ENCODE results near the gene KCNK17. TPM values are rescaled to one million over a fixed set of nuclear protein-coding genes. Genes with fewer than 3 reads are reported as not detected.
"Not testable (repeated sequence)": the region's sequence is repeated elsewhere in the genome, so short reads cannot be mapped to it uniquely, and the experiment has no call there.

Gene KCNK17
- total RNA-seq, 2 experiments from 2014 or later = not detected

- peaks cover 12% of the 10 kb centered on the region for H3K27me3 Mint-ChIP-seq
- H3K9me3 Mint-ChIP-seq; H3K27ac Mint-ChIP-seq; POLR2A ChIA-PET; DNase-seq; H3K4me1 Mint-ChIP-seq; ATAC-seq (ENCODE audit: low read depth); H3K36me3 Mint-ChIP-seq; H3K4me3 Mint-ChIP-seq: not testable (repeated sequence)
Measured at GRCh38 chr6:39286596-39286995, 27.6 kb downstream of the KCNK17 start.

GRCh38 chr6:39282774-39283173 is 31.4 kb downstream of the KCNK17 start:
- H3K9me3 Mint-ChIP-seq = no peaks in the 10 kb centered on the region
- POLR2A ChIA-PET = no interaction called here
- H3K36me3 Mint-ChIP-seq = no peaks in the 10 kb centered on the region
- no peaks in the 10 kb centered on the region for H3K4me1 Mint-ChIP-seq
- peaks cover 9% of the 10 kb centered on the region for H3K27me3 Mint-ChIP-seq
- ATAC-seq (ENCODE audit: low read depth) = no peak
- DNase-seq = no peak
- no peak overlapping the region for H3K27ac Mint-ChIP-seq
- no peak overlapping the region for H3K4me3 Mint-ChIP-seq

GRCh38 chr6:39281312-39281980 is 32.8 kb downstream of the KCNK17 start:
- Mint-ChIP-seq H3K4me1 (no peaks in the 10 kb centered on the region), H3K36me3 (no peaks in the 10 kb centered on the region), H3K27me3 (peaks cover 18% of the 10 kb centered on the region), H3K4me3 (no peak overlapping the region), H3K9me3 (no peaks in the 10 kb centered on the region), H3K27ac (no peak overlapping the region)
- POLR2A ChIA-PET = no interaction called here
- ATAC-seq (ENCODE audit: low read depth) = no peak
- DNase-seq = no peak

DNA sequence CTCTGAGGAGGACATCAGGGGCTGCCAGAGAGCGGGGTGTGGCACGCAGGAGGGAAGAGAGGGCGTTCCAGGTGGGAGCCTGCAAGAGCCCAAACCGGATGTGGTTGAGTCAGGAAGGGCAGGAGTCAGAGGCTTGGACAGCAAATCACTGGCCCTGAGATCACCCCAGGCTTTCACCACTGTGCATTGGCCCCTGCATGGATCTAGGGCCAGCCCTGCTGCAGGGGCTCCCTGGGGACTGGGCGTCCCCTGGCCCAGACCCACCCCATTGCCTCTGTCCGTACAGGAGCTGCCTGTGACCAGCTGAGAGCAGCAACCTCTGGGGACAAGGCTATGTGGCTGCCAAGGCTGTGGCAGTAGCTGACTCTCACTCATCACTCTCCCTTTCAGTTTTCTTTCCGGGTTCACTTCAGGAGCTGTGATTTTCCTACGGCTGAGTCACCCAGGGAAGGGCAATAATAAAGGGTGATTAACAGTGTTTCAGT is 33.9 kb downstream of the KCNK17 start:
- Mint-ChIP-seq H3K27ac (no peak overlapping the region), H3K4me3 (no peak overlapping the region), H3K4me1 (no peaks in the 10 kb centered on the region), H3K36me3 (no peaks in the 10 kb centered on the region), H3K9me3 (no peaks in the 10 kb centered on the region), H3K27me3 (peaks cover 18% of the 10 kb centered on the region)
- no peak for ATAC-seq (ENCODE audit: low read depth)
- no peak for DNase-seq
- POLR2A ChIA-PET = no interaction called here

GRCh38 chr6:39279539-39279938 is 34.7 kb downstream of the KCNK17 start:
- Mint-ChIP-seq H3K27me3 (peaks cover 13% of the 10 kb centered on the region), H3K4me3 (no peak overlapping the region), H3K4me1 (no peaks in the 10 kb centered on the region), H3K9me3 (no peaks in the 10 kb centered on the region), H3K36me3 (no peaks in the 10 kb centered on the region), H3K27ac (no peak overlapping the region)
- ATAC-seq (ENCODE audit: low read depth) (no peak), DNase-seq (no peak)
- POLR2A ChIA-PET = no interaction called here

GRCh38 chr6:39276379-39276995 is 37.7 kb downstream of the KCNK17 start:
- H3K36me3 Mint-ChIP-seq = no peaks in the 10 kb centered on the region
- no peak overlapping the region for H3K27ac Mint-ChIP-seq
- DNase-seq (no peak), ATAC-seq (ENCODE audit: low read depth) (no peak)
- POLR2A ChIA-PET = no interaction called here
- H3K4me3 Mint-ChIP-seq = no peak overlapping the region
- H3K9me3 Mint-ChIP-seq = no peaks in the 10 kb centered on the region
- peaks cover 11% of the 10 kb centered on the region for H3K27me3 Mint-ChIP-seq
- no peaks in the 10 kb centered on the region for H3K4me1 Mint-ChIP-seq

DNA sequence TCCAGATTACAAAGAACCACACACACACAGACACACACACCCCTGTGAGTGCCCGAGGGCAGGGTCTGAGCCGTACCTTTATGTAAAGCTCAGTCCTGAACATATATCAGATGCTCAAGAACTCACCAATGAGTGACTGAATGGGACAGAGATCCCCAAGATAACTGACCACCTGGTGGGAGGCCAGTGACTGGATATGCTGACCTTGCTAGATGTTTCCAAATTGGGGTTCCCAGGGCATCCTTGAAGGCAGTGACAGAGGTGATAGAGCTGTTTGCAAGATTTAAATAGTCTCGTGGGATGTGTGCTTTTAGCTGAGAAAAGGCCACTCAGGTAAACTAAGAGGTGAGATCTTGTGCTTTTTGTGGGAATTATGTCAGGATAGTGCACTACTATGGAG is 39.3 kb downstream of the KCNK17 start:
- H3K36me3 Mint-ChIP-seq = no peaks in the 10 kb centered on the region
- no peak for ATAC-seq (ENCODE audit: low read depth)
- DNase-seq = no peak
- no peaks in the 10 kb centered on the region for H3K4me1 Mint-ChIP-seq
- POLR2A ChIA-PET = no interaction called here
- no peak overlapping the region for H3K27ac Mint-ChIP-seq
- H3K27me3 Mint-ChIP-seq = peaks cover 12% of the 10 kb centered on the region
- no peak overlapping the region for H3K4me3 Mint-ChIP-seq
- no peaks in the 10 kb centered on the region for H3K9me3 Mint-ChIP-seq

GRCh38 chr6:39274471-39274870 is 39.7 kb downstream of the KCNK17 start:
- Mint-ChIP-seq H3K27me3 (peaks cover 12% of the 10 kb centered on the region), H3K9me3 (no peaks in the 10 kb centered on the region)

GRCh38 chr6:39273406-39273821 is 40.8 kb downstream of the KCNK17 start:
- peaks cover 12% of the 10 kb centered on the region for H3K27me3 Mint-ChIP-seq
- no peak overlapping the region for H3K27ac Mint-ChIP-seq
- no peaks in the 10 kb centered on the region for H3K4me1 Mint-ChIP-seq
- H3K36me3 Mint-ChIP-seq = no peaks in the 10 kb centered on the region
- DNase-seq = no peak
- ATAC-seq (ENCODE audit: low read depth) = no peak
- no peak overlapping the region for H3K4me3 Mint-ChIP-seq
- H3K9me3 Mint-ChIP-seq = no peaks in the 10 kb centered on the region
- POLR2A ChIA-PET = no interaction called here

More at GRCh38 chr6:39274471-39274870, 39.7 kb downstream of the KCNK17 start:
- ATAC-seq (ENCODE audit: low read depth) = no peak
- Mint-ChIP-seq H3K4me3 (no peak overlapping the region), H3K36me3 (no peaks in the 10 kb centered on the region), H3K27ac (no peak overlapping the region), H3K4me1 (no peaks in the 10 kb centered on the region)
- POLR2A ChIA-PET = interaction anchor here (0.6 kb wide), 1 partner anchor 1593 kb away, joined by 3 read pairs; no protein-coding TSS in a partner anchor
- no peak for DNase-seq

- no peak overlapping the region for H3K27ac Mint-ChIP-seq
- no peak overlapping the region for H3K4me3 Mint-ChIP-seq
- H3K4me1 Mint-ChIP-seq = peaks cover 3% of the 10 kb centered on the region
- ATAC-seq (ENCODE audit: low read depth) (no peak), DNase-seq (no peak)
- POLR2A ChIA-PET = no interaction called here
- H3K9me3 Mint-ChIP-seq = no peaks in the 10 kb centered on the region
- H3K27me3 Mint-ChIP-seq = peaks cover 2% of the 10 kb centered on the region
- H3K36me3 Mint-ChIP-seq = no peaks in the 10 kb centered on the region
Measured at GRCh38 chr6:39269961-39270360, 44.3 kb downstream of the KCNK17 start.

- POLR2A ChIA-PET = no interaction called here
- peaks cover 5% of the 10 kb centered on the region for H3K4me1 Mint-ChIP-seq
Measured at GRCh38 chr6:39268721-39269120, 45.5 kb downstream of the KCNK17 start.

DNA sequence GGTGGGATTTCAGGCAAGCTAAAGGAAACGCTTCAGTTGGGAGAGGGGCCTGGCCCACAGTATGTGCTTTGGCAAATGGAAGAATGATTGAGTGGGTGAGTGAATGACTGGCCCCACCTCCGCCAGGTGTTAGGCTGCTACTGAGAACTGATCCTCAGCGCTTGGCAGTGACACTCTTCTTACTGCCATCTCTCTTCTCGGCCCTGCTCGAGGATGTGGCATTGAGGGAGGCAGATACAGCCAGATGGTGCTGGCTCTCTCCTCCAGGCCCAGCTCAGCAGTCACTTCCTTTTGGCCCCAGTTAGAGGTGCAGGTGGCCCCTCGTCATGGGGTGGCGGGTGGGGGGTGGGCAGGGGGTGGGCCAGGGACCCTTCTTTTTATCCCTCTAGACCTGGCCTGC is 46.0 kb downstream of the KCNK17 start:
- no peak overlapping the region for H3K4me3 Mint-ChIP-seq
- H3K9me3 Mint-ChIP-seq = no peaks in the 10 kb centered on the region
- H3K36me3 Mint-ChIP-seq = no peaks in the 10 kb centered on the region
- POLR2A ChIA-PET = no interaction called here
- no peak overlapping the region for H3K27ac Mint-ChIP-seq
- H3K27me3 Mint-ChIP-seq = peaks cover 2% of the 10 kb centered on the region
- ATAC-seq (ENCODE audit: low read depth) = no peak
- peaks cover 7% of the 10 kb centered on the region for H3K4me1 Mint-ChIP-seq
- no peak for DNase-seq

More at GRCh38 chr6:39268721-39269120, 45.5 kb downstream of the KCNK17 start:
- DNase-seq (no peak), ATAC-seq (ENCODE audit: low read depth) (no peak)
- H3K4me3 Mint-ChIP-seq = no peak overlapping the region
- H3K9me3 Mint-ChIP-seq = no peaks in the 10 kb centered on the region
- H3K27me3 Mint-ChIP-seq = peaks cover 2% of the 10 kb centered on the region
- no peaks in the 10 kb centered on the region for H3K36me3 Mint-ChIP-seq
- H3K27ac Mint-ChIP-seq = no peak overlapping the region

DNA sequence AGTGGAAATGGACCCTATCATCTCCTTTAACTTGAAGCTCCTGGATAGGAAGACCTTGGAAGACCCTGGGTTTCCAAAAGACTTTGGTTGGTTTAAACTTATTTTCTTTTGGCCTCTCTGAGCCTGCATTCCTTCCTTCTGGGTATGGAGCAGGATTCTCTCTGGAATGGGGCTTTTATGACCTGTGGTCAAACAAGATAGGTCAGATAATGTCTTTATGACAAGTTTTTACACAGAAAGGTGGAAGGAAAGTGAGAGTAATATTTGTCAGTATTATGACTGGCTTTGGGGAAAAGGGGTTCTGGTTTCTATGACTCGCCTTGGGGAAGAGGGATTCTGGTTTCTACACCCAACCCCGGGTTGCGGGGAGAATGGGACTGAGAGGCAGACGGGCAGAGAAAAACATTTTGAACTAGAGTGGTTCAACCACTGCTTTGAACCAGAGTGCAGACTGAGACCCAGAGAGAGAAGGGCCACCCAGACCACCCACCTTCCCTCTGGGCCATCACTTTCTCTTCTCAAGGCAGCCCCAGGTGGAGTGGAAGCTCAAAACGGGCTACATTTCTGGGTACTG is 47.4 kb downstream of the KCNK17 start:
- DNase-seq (no peak), ATAC-seq (ENCODE audit: low read depth) (no peak)
- Mint-ChIP-seq H3K9me3 (no peaks in the 10 kb centered on the region), H3K27ac (no peak overlapping the region), H3K4me3 (no peak overlapping the region), H3K36me3 (no peaks in the 10 kb centered on the region), H3K4me1 (peaks cover 7% of the 10 kb centered on the region), H3K27me3 (peaks cover 4% of the 10 kb centered on the region)
- POLR2A ChIA-PET = no interaction called here

GRCh38 chr6:39266375-39266774 is 47.8 kb downstream of the KCNK17 start:
- Mint-ChIP-seq H3K4me3 (no peak overlapping the region), H3K27me3 (peaks cover 4% of the 10 kb centered on the region), H3K36me3 (no peaks in the 10 kb centered on the region), H3K4me1 (peaks cover 7% of the 10 kb centered on the region), H3K9me3 (no peaks in the 10 kb centered on the region), H3K27ac (no peak overlapping the region)
- ATAC-seq (ENCODE audit: low read depth) (no peak), DNase-seq (no peak)
- POLR2A ChIA-PET = no interaction called here
